OCI-LY7 (cell line): ENCODE measurements around the gene APOO.

Source experiments
- CTCF ChIP-seq: fragments of 200-600 bp; sonication (generic); conservative IDR thresholded peaks from 2 replicates; pipeline ENCODE4 v1.5.1; 2014; ENCODE audit warnings: mild to moderate bottlenecking, antibody characterized with exemption, low read length, moderate library complexity, mixed read lengths
- EZH2phosphoT487 ChIP-seq: fragments of 200-600 bp; sonication (generic); IDR thresholded peaks from 2 replicates; pipeline ENCODE4 v1.6.1; 2018; ENCODE audit warnings: low read depth, borderline replicate concordance, mild to moderate bottlenecking, mixed run types, antibody characterized with exemption, low read length, moderate library complexity, mixed read lengths

DNA sequence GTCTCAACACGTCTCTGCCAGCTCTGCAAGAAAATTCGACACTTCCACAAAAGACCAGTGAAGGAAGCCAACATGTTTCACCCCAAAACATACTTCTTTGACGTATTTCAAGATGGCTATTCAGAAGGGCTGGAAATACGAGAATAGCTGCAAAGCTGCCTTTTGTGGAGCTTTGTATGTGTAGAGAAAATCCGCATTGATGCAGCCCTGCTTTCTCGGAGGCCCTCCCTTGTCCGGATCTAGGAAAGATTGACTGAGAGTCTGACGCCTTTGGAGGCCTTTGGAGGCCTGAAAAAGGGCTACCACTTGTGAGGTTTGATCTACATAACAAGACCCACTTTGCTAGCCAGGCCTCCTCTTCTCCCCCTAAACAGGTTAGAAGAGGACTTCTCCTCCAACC is 112.5 kb downstream of the APOO start:
- TF ChIP-seq CTCF (no peak), EZH2phosphoT487 (no peak)
